PC-9 (cell line): ENCODE results near the gene ARFGEF3.

ENCODE experiments used
- CTCF ChIP-seq: fragments of 200-600 bp; sonication (generic); conservative IDR thresholded peaks from 2 replicates; pipeline ENCODE4 v1.6.1; 2017; ENCODE audit warnings: mixed run types, antibody characterized with exemption, mild to moderate bottlenecking, moderate library complexity
- EZH2 ChIP-seq: fragments of 200-600 bp; sonication (generic); IDR thresholded peaks from 2 replicates; pipeline ENCODE4 v1.8.0; 2017; ENCODE audit warnings: antibody characterized with exemption, low read depth

DNA sequence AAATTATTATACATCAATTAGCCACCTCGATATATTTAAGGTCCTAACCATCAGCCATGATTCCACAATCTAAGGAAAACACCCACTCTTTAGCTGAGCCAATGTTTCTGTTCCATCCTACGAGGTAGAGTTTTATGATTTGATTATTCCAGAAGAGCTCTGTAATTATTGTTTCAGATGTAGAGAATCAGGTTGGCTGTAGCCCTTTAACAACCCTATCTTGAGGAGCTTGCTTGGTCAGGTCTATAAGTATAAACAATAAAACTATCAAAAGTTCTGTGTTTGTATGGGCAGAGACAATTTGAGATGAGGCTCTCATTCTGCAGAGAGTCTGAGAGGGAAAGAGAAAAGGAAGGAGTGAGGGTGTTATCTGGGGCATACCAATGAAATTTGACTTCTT lies 56.7 kb downstream of the ARFGEF3 start, which contains the start of gene PBOV1:
- TF ChIP-seq CTCF = no peak
- no peak for TF ChIP-seq EZH2
